HepG2 (cell line): ENCODE results near the gene DNAJC18. TPM values are rescaled to one million over a fixed set of nuclear protein-coding genes. Genes with fewer than 3 reads are reported as not detected.

Experiments used
- BRD4 ChIP-seq: sonication (generic); formaldehyde crosslinking; IDR thresholded peaks from 2 replicates; pipeline ENCODE4 v1.4.0; 2020; ENCODE audit warnings: missing genetic modification reagents
- CREB1 ChIP-seq, 2 experiments: fragments of 450-650 bp in 1 of 2; IDR thresholded peaks; 2 replicates each; pipeline ENCODE4 v1.6.1; 2016 to 2017; ENCODE audit warnings: control low read depth in 1 of 2, mild to moderate bottlenecking in 1 of 2, missing compliant biosample characterization in 1 of 2, missing genetic modification characterization in 1 of 2
- CREM ChIP-seq, 2 experiments: sonication (generic) in 1 of 2; formaldehyde crosslinking in 1 of 2; IDR thresholded peaks; 2 replicates each; pipeline versions ENCODE4 v1.4.0 to v1.6.1; 2016 to 2020; ENCODE audit warnings: antibody characterized with exemption in 1 of 2, mild to moderate bottlenecking in 1 of 2, missing genetic modification reagents in 1 of 2
- CTCF ChIP-seq: sonication (generic); formaldehyde crosslinking; IDR thresholded peaks from 2 replicates; pipeline ENCODE4 v1.5.0; 2020; ENCODE audit warnings: mild to moderate bottlenecking, missing genetic modification reagents, moderate library complexity
- ONECUT2 ChIP-seq: sonication (generic); formaldehyde crosslinking; IDR thresholded peaks from 2 replicates; pipeline ENCODE4 v1.4.0; 2020; ENCODE audit warnings: missing genetic modification reagents
- PAWR ChIP-seq: sonication (generic); formaldehyde crosslinking; IDR thresholded peaks from 2 replicates; pipeline ENCODE4 v1.4.0; 2020; ENCODE audit warnings: missing genetic modification reagents, mild to moderate bottlenecking, borderline replicate concordance
- PHF5A ChIP-seq: IDR thresholded peaks from one replicate; pipeline ENCODE4 v1.6.1; 2018; ENCODE audit warnings: low read depth, missing genetic modification reagents; ENCODE audit not compliant: unreplicated experiment
- RARG ChIP-seq: sonication (generic); formaldehyde crosslinking; IDR thresholded peaks from 2 replicates; pipeline ENCODE4 v1.4.0; 2020; ENCODE audit warnings: low read depth, mild to moderate bottlenecking, missing genetic modification reagents
- RFXANK ChIP-seq: IDR thresholded peaks from 2 replicates; pipeline ENCODE4 v1.6.1; 2016
- RNF219 ChIP-seq: sonication (generic); formaldehyde crosslinking; IDR thresholded peaks from 2 replicates; pipeline ENCODE4 v1.5.0; 2020; ENCODE audit warnings: mild to moderate bottlenecking, missing genetic modification reagents
- SALL2 ChIP-seq: sonication (generic); formaldehyde crosslinking; IDR thresholded peaks from 2 replicates; pipeline ENCODE4 v1.8.1; 2023; ENCODE audit warnings: mild to moderate bottlenecking, missing genetic modification reagents, inconsistent platforms
- SCMH1 ChIP-seq: sonication (generic); formaldehyde crosslinking; IDR thresholded peaks from 2 replicates; pipeline ENCODE4 v1.9.0; 2021; ENCODE audit warnings: missing genetic modification reagents, mild to moderate bottlenecking, borderline replicate concordance
- STAG1 ChIP-seq: sonication (generic); formaldehyde crosslinking; IDR thresholded peaks from 2 replicates; pipeline ENCODE4 v1.4.0; 2020; ENCODE audit warnings: missing genetic modification reagents
- ZIK1 ChIP-seq: sonication (generic); formaldehyde crosslinking; IDR thresholded peaks from 2 replicates; pipeline ENCODE4 v1.5.0; 2020; ENCODE audit warnings: mild to moderate bottlenecking, low read depth, missing genetic modification reagents, borderline replicate concordance
- ZNF101 ChIP-seq: sonication (generic); formaldehyde crosslinking; IDR thresholded peaks from 2 replicates; pipeline ENCODE4 v1.4.0; 2020; ENCODE audit warnings: mild to moderate bottlenecking, low read depth, missing genetic modification reagents, borderline replicate concordance
- ZNF432 ChIP-seq: sonication (generic); formaldehyde crosslinking; IDR thresholded peaks from 2 replicates; pipeline ENCODE4 v1.5.0; 2020; ENCODE audit warnings: missing genetic modification reagents, mild to moderate bottlenecking, borderline replicate concordance
- ZNF503 ChIP-seq: sonication (generic); formaldehyde crosslinking; IDR thresholded peaks from 2 replicates; pipeline ENCODE4 v1.4.0; 2020; ENCODE audit warnings: missing genetic modification reagents
- ZNF703 ChIP-seq: sonication (generic); formaldehyde crosslinking; IDR thresholded peaks from 2 replicates; pipeline ENCODE4 v1.5.1; 2020; ENCODE audit warnings: missing genetic modification reagents, mild to moderate bottlenecking, moderate library complexity, borderline replicate concordance
- polyA plus RNA-seq, 8 experiments: library from polyadenylated mRNA; depleted of rRNA in 3 of 8; stranded (reverse) in 7 of 8; unstranded in 1 of 8; fragments of >200 nt; fragmentation: Illumina TruSeq in 4 of 8; extraction: Trizol in 4 of 8; gene quantifications; 2 replicates each; pipeline versions ENCODE4 v1.2.1 to v1.2.3, GENCODE V29; 2011 to 2016; ENCODE audit warnings: low read depth in 4 of 8, missing spikeins in 1 of 8, mixed read lengths in 1 of 8; ENCODE audit not compliant: insufficient read depth in 1 of 8
- total RNA-seq, 5 experiments: library from RNA; depleted of rRNA; stranded (reverse); fragments of >200 nt; fragmentation: Illumina TruSeq; extraction: Trizol; gene quantifications; 2 replicates each; pipeline ENCODE4 v1.2.3, GENCODE V29; 2016; ENCODE audit warnings: low read depth in 1 of 5
- TF ChIP-seq, protein P1 (sequence below): sonication (generic); formaldehyde crosslinking; conservative IDR thresholded peaks from 2 replicates; pipeline ENCODE4 v1.8.1; 2023; ENCODE audit warnings: missing genetic modification reagents
- TF ChIP-seq, protein P2 (sequence below): sonication (generic); formaldehyde crosslinking; IDR thresholded peaks from 2 replicates; pipeline ENCODE4 v1.8.0; 2022; ENCODE audit warnings: missing genetic modification reagents, mild to moderate bottlenecking, moderate library complexity, borderline replicate concordance

DNAJC18 gene
- total and polyA plus RNA-seq, 2 of the 13 experiments (the other 11 are each of a cell fraction or from before 2014, with no cell fraction given): 6.5 to 6.6 TPM

GRCh38 chr5:139383993-139384590, 55.2 kb downstream of the DNAJC18 start (continued):
- TF ChIP-seq, protein P1, sequence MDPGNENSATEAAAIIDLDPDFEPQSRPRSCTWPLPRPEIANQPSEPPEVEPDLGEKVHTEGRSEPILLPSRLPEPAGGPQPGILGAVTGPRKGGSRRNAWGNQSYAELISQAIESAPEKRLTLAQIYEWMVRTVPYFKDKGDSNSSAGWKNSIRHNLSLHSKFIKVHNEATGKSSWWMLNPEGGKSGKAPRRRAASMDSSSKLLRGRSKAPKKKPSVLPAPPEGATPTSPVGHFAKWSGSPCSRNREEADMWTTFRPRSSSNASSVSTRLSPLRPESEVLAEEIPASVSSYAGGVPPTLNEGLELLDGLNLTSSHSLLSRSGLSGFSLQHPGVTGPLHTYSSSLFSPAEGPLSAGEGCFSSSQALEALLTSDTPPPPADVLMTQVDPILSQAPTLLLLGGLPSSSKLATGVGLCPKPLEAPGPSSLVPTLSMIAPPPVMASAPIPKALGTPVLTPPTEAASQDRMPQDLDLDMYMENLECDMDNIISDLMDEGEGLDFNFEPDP (CRISPR knock-in tag): no peak
- no peak for TF ChIP-seq ZNF703
- TF ChIP-seq ONECUT2: no peak
- TF ChIP-seq CREM (IDR thresholded peaks at IDR 0.05): no peak
- TF ChIP-seq CREM (CRISPR knock-in tag; IDR thresholded peaks at IDR 0.05): no peak
- TF ChIP-seq ZIK1: no peak
- TF ChIP-seq STAG1 (CRISPR knock-in tag): no peak
- no peak for TF ChIP-seq RFXANK (CRISPR knock-in tag)
- no peak for TF ChIP-seq RNF219 (CRISPR knock-in tag)
- TF ChIP-seq ZNF432 (CRISPR knock-in tag): no peak
- no peak for TF ChIP-seq PHF5A (CRISPR knock-in tag)
- TF ChIP-seq ZNF503 (CRISPR knock-in tag): no peak
- no peak for TF ChIP-seq PAWR (CRISPR knock-in tag)
- TF ChIP-seq BRD4 (CRISPR knock-in tag): no peak
- TF ChIP-seq CTCF (CRISPR knock-in tag): no peak
- no peak for TF ChIP-seq CREB1 (IDR thresholded peaks at IDR 0.05)
- no peak for TF ChIP-seq CREB1 (CRISPR knock-in tag; IDR thresholded peaks at IDR 0.05)
- TF ChIP-seq RARG (CRISPR knock-in tag): no peak
- TF ChIP-seq SCMH1 (CRISPR knock-in tag): no peak
- TF ChIP-seq, protein P2, sequence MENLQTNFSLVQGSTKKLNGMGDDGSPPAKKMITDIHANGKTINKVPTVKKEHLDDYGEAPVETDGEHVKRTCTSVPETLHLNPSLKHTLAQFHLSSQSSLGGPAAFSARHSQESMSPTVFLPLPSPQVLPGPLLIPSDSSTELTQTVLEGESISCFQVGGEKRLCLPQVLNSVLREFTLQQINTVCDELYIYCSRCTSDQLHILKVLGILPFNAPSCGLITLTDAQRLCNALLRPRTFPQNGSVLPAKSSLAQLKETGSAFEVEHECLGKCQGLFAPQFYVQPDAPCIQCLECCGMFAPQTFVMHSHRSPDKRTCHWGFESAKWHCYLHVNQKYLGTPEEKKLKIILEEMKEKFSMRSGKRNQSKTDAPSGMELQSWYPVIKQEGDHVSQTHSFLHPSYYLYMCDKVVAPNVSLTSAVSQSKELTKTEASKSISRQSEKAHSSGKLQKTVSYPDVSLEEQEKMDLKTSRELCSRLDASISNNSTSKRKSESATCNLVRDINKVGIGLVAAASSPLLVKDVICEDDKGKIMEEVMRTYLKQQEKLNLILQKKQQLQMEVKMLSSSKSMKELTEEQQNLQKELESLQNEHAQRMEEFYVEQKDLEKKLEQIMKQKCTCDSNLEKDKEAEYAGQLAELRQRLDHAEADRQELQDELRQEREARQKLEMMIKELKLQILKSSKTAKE: no peak
- no peak for TF ChIP-seq ZNF101 (CRISPR knock-in tag)
- TF ChIP-seq SALL2 (CRISPR knock-in tag): no peak
